Measurements from ENCODE around the gene DGCR2. TPM values are rescaled to one million over a fixed set of nuclear protein-coding genes. Genes with fewer than 3 reads are reported as not detected.
A peak's percentile ranks its signal among the peaks of the same experiment; 100 is the strongest.

DGCR2 gene
- 10 to 100 TPM; 31.9 to 35.5 TPM for total RNA-seq
- 37.3 TPM for polyA plus RNA-seq (2013, experiment 1 of 2)
- 33.9 TPM for polyA plus RNA-seq (2013, experiment 2 of 2)
- 39.3 to 196 (median 113) reads per million in 172 experiments for total RNA-seq

DNA sequence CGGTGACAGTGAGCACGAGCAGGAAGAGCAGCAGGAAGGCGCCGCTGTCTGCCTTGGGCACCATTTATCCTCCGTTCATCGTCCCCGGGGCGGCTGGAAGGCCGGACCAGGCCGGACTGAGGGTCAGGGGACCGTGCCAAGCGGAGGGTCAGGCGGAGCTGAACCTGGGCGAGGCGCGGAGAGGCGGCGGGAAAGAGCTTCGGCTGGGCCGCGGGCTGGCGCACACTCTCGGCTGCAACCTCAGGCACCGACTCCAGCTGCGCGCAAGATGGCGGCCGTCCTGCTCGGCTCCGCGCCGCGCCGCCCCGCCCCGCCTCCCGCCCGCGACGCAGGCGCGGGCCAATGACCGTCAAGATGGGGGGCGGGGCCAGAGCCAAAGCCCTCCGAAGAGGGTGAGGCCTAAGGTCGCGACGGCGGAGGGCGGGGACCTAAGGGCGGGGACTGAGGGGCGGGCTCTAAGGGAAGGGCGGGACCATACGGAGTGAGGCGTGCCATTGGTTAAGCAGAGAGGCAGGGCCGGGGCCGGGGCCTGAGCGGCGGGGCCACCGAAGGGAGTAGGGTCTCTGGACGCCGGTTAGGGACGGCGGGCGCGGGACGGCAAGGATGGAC, at the start of gene DGCR2:
TSS of gene DGCR2 (minus strand) at position 270 of the 609 bp plus-strand sequence. CDS start at position 64, 206 bp downstream.
- POLR2A ChIA-PET, result interaction anchor here (0.6 to 5.4 kb wide), 9 partner anchors 11 to 358 kb away, joined by 3 to 79 read pairs (median 4); partner anchors contain the start of genes CDC45, ESS2, HIRA and MRPL40
- Mint-ChIP-seq H3K36me3 (ENCODE audit: low read depth) (peaks cover 15% of the 10 kb centered on the region), H3K27me3 (no peaks in the 10 kb centered on the region), H3K9me3 (no peaks in the 10 kb centered on the region), H3K27ac (peak within 1 kb of the TSS; percentile 87), H3K4me1 (ENCODE audit: low read depth) (peaks cover 52% of the 10 kb centered on the region), H3K4me3 (peak within 1 kb of the TSS; percentile 94)
- ATAC-seq (ENCODE audit: poor library complexity) (peak; percentile 97), DNase-seq (peak; percentile 95 to 99 (median 96))
- Histone ChIP-seq H3K27ac (ENCODE audit: low read depth in 1 of 2, low read length in 2 of 2) (peak within 1 kb of the TSS in 1 of 2 donors; percentile 73), H3K36me3 (ENCODE audit: insufficient read depth, low read length) (peaks cover 11% of the 10 kb centered on the region), H3K9me3 (ENCODE audit: control insufficient read depth in 1 of 2, insufficient read depth in 1 of 2, low read length in 2 of 2) (no peaks in the 10 kb centered on the region), H3K4me1 (ENCODE audit: insufficient read depth, low read length) (peaks cover 52% of the 10 kb centered on the region), H3K27me3 (ENCODE audit: control insufficient read depth in 1 of 2, insufficient read depth in 2 of 2, low read length in 2 of 2) (no peaks in the 10 kb centered on the region), H3K4me3 (ENCODE audit: low read length) (peak within 1 kb of the TSS; percentile 95)
- CTCF ChIA-PET, result interaction anchor here (0.7 to 2.5 kb wide), 3 partner anchors 12 to 23 kb away, joined by 3 to 19 read pairs (median 3); no protein-coding TSS in a partner anchor
- intact Hi-C loops (cut with DNase I, micrococcal nuclease), result loop anchor here (1.0 to 5.0 kb wide), 6 partner anchors 13 to 995 kb away; partner anchors contain the start of genes CDC45 (in 1 of the 2), CLTCL1 (in 1 of the 2), ESS2 (in 1 of the 2) and RANBP1 (in 1 of the 2)
- TF ChIP-seq CTCF (IDR thresholded peaks at IDR 0.05), result no peak

DNA sequence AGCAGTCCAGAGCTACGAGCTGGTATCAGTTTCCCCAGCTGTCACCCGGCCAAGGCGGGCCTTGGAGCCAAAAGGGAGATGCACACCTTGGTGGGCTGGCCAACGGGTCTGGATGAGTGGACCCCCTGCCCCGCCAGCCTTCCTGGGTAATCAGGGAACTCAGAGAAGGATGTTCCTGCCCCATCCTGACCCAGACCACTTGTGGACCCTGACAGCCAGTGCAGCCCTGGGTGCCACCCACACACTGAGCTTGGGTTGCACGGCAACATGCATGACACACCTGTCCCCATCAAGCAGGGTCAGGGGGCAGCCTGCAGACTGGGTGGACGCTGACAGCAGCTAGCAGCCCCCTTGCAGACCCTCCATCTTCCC, 47.7 kb upstream of the DGCR2 start:
- no peaks in the 10 kb centered on the region for H3K36me3 ChIP-seq (ENCODE audit: insufficient read depth, low read length)
- H3K9me3 ChIP-seq (ENCODE audit: control insufficient read depth in 1 of 2, insufficient read depth in 1 of 2, low read length in 2 of 2), result peaks cover 0 to 9% of the 10 kb centered on the region in 2 experiments
- Mint-ChIP-seq H3K36me3 (ENCODE audit: low read depth) (peaks cover 12% of the 10 kb centered on the region), H3K27me3 (peaks cover 49% of the 10 kb centered on the region), H3K9me3 (no peaks in the 10 kb centered on the region), H3K27ac (peak overlapping the region; percentile 93), H3K4me1 (ENCODE audit: low read depth) (peaks cover 37% of the 10 kb centered on the region), H3K4me3 (peak overlapping the region; percentile 93)
- H3K4me3 ChIP-seq (ENCODE audit: low read length), result no peak overlapping the region
- intact Hi-C loops (cut with DNase I, micrococcal nuclease), result no loop called here
- ChIA-PET CTCF (no interaction called here), POLR2A (interaction anchor here (0.8 kb wide), 1 partner anchor 97 kb away, joined by 3 read pairs; no protein-coding TSS in a partner anchor)
- ATAC-seq (ENCODE audit: poor library complexity) (no peak), DNase-seq (no peak)
- TF ChIP-seq CTCF (IDR thresholded peaks at IDR 0.05), result no peak
- H3K27ac ChIP-seq (ENCODE audit: low read depth in 1 of 2, low read length in 2 of 2), result no peak overlapping the region
- peaks cover 51% of the 10 kb centered on the region for H3K4me1 ChIP-seq (ENCODE audit: insufficient read depth, low read length)
- peaks cover 42 to 44% of the 10 kb centered on the region in 2 experiments for H3K27me3 ChIP-seq (ENCODE audit: control insufficient read depth in 1 of 2, insufficient read depth in 2 of 2, low read length in 2 of 2)

DNA sequence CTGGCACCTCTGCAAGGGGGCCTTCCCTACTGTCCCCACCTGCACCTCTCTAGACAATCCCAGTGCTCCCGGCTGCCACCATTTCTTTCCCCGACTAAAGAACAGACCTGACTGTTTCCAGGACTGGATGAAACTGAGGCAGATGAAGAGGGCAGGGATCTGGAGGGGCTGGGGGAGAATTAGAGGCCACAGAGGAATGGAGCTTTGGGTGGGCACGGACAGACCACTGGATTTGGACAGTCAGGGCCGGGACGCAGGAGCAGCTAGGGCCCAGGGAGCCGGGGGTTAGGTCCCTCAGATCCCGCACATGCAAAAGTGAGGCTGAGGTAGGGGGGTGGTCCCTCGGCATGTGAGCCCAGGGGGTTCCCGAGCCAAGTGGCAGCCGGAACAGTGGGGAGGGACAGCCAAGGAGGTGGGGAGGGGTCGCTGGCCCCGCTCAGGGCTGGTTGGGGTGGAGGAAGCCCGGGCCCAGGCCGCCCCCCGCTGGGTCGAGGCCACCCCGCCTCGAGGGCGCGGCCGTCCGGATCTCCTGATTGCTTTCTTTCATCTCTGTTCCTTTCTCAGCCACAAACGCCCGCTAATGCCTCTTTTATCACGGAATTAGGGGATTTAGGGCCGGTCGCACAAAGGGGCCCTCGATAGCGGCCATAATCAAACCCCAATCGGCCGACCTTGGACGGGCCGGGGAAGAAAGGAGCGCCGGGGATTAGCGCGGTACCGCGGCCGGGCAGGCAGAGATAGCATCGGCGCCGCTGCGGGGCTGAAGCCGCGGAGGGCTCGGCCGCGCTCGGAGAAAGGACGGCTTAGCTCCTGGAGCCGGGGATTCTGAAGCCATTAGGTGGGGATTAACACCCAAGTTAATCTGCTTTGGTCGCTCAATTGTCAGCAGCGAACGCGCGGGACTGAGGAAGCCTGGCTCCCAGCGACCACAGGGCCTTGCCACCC, 47.1 kb upstream of the DGCR2 start:
- Mint-ChIP-seq H3K27ac (no peak overlapping the region), H3K4me1 (ENCODE audit: low read depth) (peaks cover 37% of the 10 kb centered on the region), H3K4me3 (peak overlapping the region; percentile 93), H3K9me3 (no peaks in the 10 kb centered on the region), H3K36me3 (ENCODE audit: low read depth) (peaks cover 12% of the 10 kb centered on the region), H3K27me3 (peaks cover 53% of the 10 kb centered on the region)
- H3K4me1 ChIP-seq (ENCODE audit: insufficient read depth, low read length), result peaks cover 49% of the 10 kb centered on the region
- peaks cover 0 to 16% of the 10 kb centered on the region in 2 experiments for H3K9me3 ChIP-seq (ENCODE audit: control insufficient read depth in 1 of 2, insufficient read depth in 1 of 2, low read length in 2 of 2)
- no peak overlapping the region for H3K27ac ChIP-seq (ENCODE audit: low read depth in 1 of 2, low read length in 2 of 2)
- intact Hi-C loops (cut with DNase I, micrococcal nuclease), result no loop called here
- ATAC-seq (ENCODE audit: poor library complexity), result no peak
- no peak for TF ChIP-seq CTCF (IDR thresholded peaks at IDR 0.05)
- peaks cover 42 to 44% of the 10 kb centered on the region in 2 experiments for H3K27me3 ChIP-seq (ENCODE audit: control insufficient read depth in 1 of 2, insufficient read depth in 2 of 2, low read length in 2 of 2)
- H3K4me3 ChIP-seq (ENCODE audit: low read length), result peak overlapping the region; percentile 26
- H3K36me3 ChIP-seq (ENCODE audit: insufficient read depth, low read length), result no peaks in the 10 kb centered on the region
- ChIA-PET POLR2A (interaction anchor here (0.8 kb wide), 1 partner anchor 96 kb away, joined by 3 read pairs; no protein-coding TSS in a partner anchor), CTCF (no interaction called here)
- no peak for DNase-seq
